Measurements from ENCODE around the gene FOXO3.

Gene FOXO3

DNA sequence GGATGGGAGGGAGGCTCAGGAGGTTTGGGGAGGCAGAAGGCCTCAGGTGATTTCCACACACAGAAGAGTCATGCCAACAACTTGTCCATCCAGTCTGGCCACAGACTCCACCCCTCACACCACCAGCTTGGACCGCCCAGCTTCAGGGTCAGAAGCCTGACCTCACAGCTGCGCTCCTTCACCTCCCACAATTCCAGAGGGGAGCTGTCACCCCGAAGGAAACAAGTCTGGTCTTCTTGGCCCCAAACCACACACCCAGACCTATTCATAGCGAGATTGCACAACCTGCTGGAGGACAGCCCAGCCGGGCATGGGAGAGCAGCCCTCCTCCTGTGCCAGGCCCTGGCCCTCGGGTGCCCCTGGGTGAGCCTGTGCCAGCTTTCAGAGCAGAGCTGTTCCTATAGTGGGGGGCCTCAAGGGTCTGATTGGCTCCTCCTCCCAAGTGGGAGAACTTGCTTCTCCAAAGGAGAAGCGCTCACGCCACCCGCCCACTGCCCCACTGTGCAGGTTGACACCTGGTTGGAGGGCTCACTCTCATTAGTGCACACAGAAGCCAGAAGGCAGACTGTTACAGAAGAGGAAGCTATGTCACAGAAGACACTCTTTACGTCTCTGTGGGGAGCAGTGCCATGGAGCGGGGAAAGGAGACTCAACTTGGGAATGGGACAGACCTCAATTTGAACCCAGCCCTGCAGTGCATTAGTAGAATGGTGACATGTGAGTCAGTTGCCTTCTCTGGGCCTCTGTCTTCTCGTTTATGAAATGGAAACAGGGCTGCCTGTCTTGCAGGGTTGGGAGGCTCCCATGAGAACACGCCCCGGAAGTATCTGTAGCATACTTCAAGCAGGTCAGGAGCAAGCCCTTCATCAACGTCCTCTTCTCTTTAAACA is 128.8 kb downstream of the FOXO3 start:
- H3K4me3 Mint-ChIP-seq, result no peak overlapping the region

DNA sequence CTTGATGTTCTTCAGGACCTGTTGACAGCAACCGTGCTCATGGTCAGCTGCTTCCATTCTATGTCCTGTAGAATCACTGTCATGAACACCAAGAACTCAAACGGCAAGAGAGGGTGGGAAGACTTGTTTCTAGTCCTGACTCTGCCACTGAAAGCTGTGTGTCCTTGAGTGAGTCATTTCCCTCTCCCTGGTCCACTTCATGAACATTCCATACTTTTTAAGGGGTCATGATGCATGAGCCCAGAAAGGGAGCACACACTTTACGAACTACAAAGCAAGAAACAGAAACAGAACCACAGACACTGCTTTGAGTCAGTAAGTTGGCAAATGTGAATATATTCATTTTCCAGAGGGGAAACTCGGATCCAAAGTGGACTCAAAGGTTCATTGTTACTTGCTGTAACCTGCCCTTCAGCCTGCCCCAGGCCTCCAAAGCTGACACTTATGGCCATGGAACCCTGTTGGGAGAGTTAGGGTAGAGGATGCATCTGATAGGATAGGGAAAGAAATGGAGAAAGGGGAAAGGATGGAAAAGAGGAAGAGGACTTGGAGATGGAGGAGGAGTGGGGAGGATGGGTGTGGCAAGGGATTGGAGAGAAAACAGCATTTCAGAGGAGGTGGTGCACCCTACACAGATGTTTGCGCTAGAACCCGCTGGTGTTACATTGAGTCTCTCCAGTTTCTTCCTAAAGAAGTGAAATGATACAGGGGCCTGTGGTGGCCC is 129.8 kb downstream of the FOXO3 start:
- peaks cover 8% of the 10 kb centered on the region for H3K4me1 Mint-ChIP-seq
- no peak for ATAC-seq
- H3K4me3 Mint-ChIP-seq, result no peak overlapping the region
- DNase-seq, result no peak
- peaks cover 2% of the 10 kb centered on the region for H3K36me3 Mint-ChIP-seq (ENCODE audit: low read depth)
- no peak overlapping the region for H3K27ac Mint-ChIP-seq
- H3K9me3 Mint-ChIP-seq, result no peaks in the 10 kb centered on the region
- H3K27me3 Mint-ChIP-seq, result no peaks in the 10 kb centered on the region

More for the DNA sequence above, 128.8 kb downstream of the FOXO3 start:
- Mint-ChIP-seq H3K27me3 (no peaks in the 10 kb centered on the region), H3K27ac (no peak overlapping the region), H3K36me3 (ENCODE audit: low read depth) (peaks cover 2% of the 10 kb centered on the region), H3K4me1 (peaks cover 17% of the 10 kb centered on the region), H3K9me3 (no peaks in the 10 kb centered on the region)
- ATAC-seq (peak; percentile 28), DNase-seq (no peak)

DNA sequence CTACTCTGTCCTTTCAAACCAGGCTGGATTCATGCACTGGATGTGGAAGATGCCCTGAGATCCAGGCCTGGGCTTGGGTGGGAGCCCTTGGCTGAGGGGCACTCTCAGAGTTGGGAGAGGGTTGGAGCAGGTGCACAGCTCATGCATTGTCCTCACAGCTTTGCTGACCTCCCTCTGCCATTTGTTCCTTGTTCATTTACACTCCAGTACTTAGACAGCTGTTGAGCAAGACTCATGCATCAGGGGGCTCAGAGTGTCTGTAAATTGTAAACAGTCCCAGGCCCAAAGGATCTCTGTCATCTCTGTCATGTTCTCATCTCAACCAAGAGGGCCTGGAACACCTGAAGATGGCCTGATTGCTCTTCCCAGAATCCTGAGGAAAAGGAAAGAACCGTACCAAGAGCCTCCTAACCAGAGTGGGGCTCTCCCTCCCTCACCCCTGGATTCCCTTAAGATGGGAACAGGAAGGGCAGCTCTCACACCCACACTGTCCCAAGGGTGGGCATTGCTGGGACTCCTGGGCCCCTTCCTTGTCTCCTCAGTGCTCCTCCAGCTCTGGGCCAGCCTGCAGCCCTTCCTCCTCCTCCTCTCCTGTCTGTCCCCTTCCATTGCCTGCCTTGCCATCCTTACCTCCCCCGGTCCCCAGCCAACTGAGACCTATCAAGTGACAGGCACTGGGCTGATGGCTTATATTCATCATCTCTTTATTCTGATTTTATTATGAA is 132.9 kb downstream of the FOXO3 start:
- DNase-seq, result no peak
- H3K27ac Mint-ChIP-seq, result no peak overlapping the region
- H3K36me3 Mint-ChIP-seq (ENCODE audit: low read depth), result no peaks in the 10 kb centered on the region

GRCh38 chr6:108694816-108695215 is 134.1 kb downstream of the FOXO3 start:
- Mint-ChIP-seq H3K27ac (no peak overlapping the region), H3K4me3 (no peak overlapping the region), H3K36me3 (ENCODE audit: low read depth) (no peaks in the 10 kb centered on the region), H3K9me3 (no peaks in the 10 kb centered on the region), H3K27me3 (no peaks in the 10 kb centered on the region), H3K4me1 (peaks cover 2% of the 10 kb centered on the region)
- ATAC-seq (no peak), DNase-seq (no peak)

More for the DNA sequence above, 132.9 kb downstream of the FOXO3 start:
- Mint-ChIP-seq H3K4me1 (peaks cover 2% of the 10 kb centered on the region), H3K4me3 (no peak overlapping the region), H3K9me3 (no peaks in the 10 kb centered on the region), H3K27me3 (no peaks in the 10 kb centered on the region)
- no peak for ATAC-seq

DNA sequence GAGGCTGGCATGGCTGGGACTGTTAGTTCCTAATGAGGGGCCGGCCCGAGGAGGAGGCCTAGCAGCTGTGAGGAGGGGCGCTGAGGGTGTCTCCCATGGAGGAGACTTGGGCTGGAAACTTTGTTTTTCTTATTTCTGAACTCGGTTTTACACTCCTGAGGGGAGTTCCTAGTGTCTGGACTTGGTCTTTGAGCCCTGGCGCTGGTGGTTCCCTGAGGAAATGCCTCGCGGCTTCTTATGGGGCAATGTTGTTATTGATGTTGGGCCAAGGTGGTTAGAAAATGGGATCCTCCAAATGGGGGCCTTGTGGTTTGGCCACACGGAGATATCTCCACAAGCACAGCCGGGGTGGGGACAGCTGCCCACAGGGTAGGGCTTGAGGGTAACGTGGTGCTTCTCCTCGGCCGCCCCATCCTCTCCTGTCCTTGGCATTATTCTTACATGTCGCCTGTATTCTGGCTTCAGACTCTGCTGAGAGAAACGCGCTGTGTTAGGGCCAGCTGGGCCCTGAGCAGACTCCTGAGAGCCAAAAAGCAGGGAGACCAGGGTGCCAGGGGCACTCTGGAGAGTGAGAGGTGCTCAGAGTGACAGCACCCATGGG is 136.9 kb downstream of the FOXO3 start:
- Mint-ChIP-seq H3K9me3 (peaks cover 21% of the 10 kb centered on the region), H3K27ac (no peak overlapping the region), H3K27me3 (no peaks in the 10 kb centered on the region), H3K36me3 (ENCODE audit: low read depth) (peaks cover 9% of the 10 kb centered on the region), H3K4me1 (no peaks in the 10 kb centered on the region), H3K4me3 (no peak overlapping the region)
- ATAC-seq (no peak), DNase-seq (no peak)

- Mint-ChIP-seq H3K4me1 (no peaks in the 10 kb centered on the region), H3K27me3 (no peaks in the 10 kb centered on the region), H3K36me3 (ENCODE audit: low read depth) (peaks cover 13% of the 10 kb centered on the region), H3K9me3 (peaks cover 30% of the 10 kb centered on the region), H3K27ac (no peak overlapping the region), H3K4me3 (no peak overlapping the region)
- ATAC-seq (no peak), DNase-seq (no peak)
Measured at GRCh38 chr6:108698593-108699289, 138.0 kb downstream of the FOXO3 start.

DNA sequence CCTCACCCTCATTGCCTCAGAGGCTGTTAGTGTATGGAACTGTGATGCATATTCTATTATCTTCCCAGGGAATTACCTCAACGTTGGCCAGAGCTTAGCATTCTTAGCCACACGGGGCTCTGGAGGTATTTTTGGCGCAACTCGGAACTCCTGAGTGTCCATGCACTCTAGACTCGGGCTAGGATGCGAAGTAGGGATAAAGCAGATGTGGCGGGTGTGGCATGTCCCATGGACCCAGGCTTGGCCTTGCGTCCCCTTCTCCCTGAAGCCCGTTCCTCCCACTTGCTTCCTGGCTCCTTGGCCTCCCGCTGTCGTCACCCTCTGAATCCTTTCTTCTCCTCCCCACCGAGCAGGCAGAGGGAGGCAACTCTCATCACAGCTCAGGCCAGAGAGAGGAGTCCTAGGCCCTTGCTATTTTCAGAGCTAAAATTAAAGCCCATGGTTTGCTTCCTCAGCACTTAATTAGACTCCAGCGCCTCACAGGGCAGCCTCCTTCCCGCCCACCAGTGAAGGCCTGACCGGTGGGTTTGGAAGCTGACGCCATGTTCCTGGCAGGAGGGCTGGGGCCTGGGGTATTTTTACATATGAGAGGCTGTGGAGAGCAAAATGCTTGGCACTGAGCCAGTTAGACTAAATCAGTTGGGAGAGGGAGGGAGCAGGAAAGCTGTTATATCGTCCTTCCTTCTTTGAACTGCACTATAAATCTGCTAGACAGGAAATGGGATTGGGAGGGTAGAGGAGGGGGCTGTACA is 138.7 kb downstream of the FOXO3 start:
- peaks cover 13% of the 10 kb centered on the region for H3K36me3 Mint-ChIP-seq (ENCODE audit: low read depth)
- no peak overlapping the region for H3K4me3 Mint-ChIP-seq
- DNase-seq, result no peak
- no peaks in the 10 kb centered on the region for H3K4me1 Mint-ChIP-seq
- no peaks in the 10 kb centered on the region for H3K27me3 Mint-ChIP-seq
- ATAC-seq, result no peak
- H3K27ac Mint-ChIP-seq, result no peak overlapping the region
- H3K9me3 Mint-ChIP-seq, result peaks cover 30% of the 10 kb centered on the region

- ATAC-seq (no peak), DNase-seq (no peak)
- H3K4me3 Mint-ChIP-seq, result no peak overlapping the region
- H3K27me3 Mint-ChIP-seq, result no peaks in the 10 kb centered on the region
- H3K4me1 Mint-ChIP-seq, result no peaks in the 10 kb centered on the region
- H3K27ac Mint-ChIP-seq, result no peak overlapping the region
- peaks cover 30% of the 10 kb centered on the region for H3K9me3 Mint-ChIP-seq
- peaks cover 13% of the 10 kb centered on the region for H3K36me3 Mint-ChIP-seq (ENCODE audit: low read depth)
Measured at GRCh38 chr6:108702106-108702851, 141.6 kb downstream of the FOXO3 start.

DNA sequence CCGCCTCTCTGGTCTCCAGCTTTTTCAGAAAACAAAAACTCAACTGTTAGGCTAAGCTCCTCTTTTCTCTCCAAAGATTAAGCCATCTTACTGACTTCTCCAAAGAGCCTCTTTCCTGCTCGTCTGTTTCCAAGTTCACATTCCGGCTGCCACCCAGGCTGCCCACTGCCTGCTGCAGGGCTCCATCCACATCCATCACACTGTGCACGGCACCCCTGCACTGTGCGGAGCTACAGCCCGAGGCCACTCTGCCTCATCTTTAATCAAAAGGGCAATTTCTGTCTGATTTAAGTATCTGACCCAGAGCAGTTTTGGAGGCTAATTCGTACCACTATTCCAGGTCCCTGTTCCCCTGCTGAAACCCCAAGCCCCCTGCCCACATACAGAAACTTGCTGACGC is 145.9 kb downstream of the FOXO3 start:
- ATAC-seq, result no peak
- no peak for DNase-seq
- H3K4me1 Mint-ChIP-seq, result no peaks in the 10 kb centered on the region
- no peak overlapping the region for H3K27ac Mint-ChIP-seq
- H3K4me3 Mint-ChIP-seq, result no peak overlapping the region
- no peaks in the 10 kb centered on the region for H3K27me3 Mint-ChIP-seq
- peaks cover 7% of the 10 kb centered on the region for H3K36me3 Mint-ChIP-seq (ENCODE audit: low read depth)
- peaks cover 19% of the 10 kb centered on the region for H3K9me3 Mint-ChIP-seq

DNA sequence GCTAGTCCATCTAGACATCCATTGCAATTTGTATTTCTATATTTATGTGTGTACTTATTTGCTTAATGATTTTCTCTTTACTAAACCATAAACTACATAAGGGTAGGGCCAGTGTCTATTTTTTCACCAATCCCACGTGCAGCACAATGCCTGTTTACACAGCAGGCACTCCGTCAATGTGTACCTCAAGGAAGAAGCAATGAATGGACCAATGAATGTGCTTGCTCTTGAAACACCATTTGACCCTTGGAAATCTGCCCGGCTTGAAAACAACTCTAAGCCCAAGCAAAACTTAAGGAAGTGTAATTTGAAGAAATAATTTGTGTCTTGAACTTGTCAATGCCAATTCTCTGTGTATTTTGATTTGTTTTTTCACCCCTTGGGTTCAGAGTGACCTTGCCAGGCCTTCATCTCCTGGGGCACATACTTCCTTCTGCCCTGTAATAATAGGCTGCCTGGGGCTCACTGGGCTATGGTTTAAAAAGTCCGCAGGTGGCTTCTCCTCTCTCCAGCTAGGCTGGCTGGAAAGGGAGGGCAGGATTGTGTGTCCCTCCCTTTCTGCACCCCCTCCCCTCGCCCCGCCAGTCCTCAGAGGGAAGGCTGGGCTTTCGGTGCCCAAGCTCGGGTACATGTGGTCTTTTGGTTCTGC is 146.7 kb downstream of the FOXO3 start:
- Mint-ChIP-seq H3K27ac (no peak overlapping the region), H3K27me3 (no peaks in the 10 kb centered on the region), H3K9me3 (peaks cover 11% of the 10 kb centered on the region), H3K4me1 (no peaks in the 10 kb centered on the region), H3K36me3 (ENCODE audit: low read depth) (peaks cover 5% of the 10 kb centered on the region), H3K4me3 (no peak overlapping the region)
- ATAC-seq (no peak), DNase-seq (no peak)

DNA sequence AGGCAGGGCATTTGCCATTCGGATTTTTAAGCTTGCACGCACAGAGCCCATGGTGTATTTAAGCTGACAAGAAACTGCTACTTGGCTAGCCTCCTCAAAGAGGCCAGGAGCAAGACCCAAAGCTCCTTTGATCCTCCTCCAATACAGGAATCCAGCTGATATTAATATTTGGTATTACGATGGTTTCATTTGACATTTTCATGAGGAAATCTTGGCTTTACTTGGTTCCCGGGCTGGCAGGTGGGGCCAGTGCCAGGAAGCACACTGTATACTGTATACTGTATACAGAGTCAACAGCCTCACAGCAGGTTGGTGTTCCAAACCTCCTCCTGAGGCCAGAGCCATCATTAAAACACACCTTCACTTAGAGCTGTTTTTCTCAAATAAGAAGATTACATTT is 149.3 kb downstream of the FOXO3 start:
- Mint-ChIP-seq H3K36me3 (ENCODE audit: low read depth) (no peaks in the 10 kb centered on the region), H3K4me1 (peaks cover 16% of the 10 kb centered on the region), H3K27ac (no peak overlapping the region), H3K4me3 (no peak overlapping the region), H3K9me3 (no peaks in the 10 kb centered on the region), H3K27me3 (no peaks in the 10 kb centered on the region)
- DNase-seq, result no peak
- no peak for ATAC-seq

DNA sequence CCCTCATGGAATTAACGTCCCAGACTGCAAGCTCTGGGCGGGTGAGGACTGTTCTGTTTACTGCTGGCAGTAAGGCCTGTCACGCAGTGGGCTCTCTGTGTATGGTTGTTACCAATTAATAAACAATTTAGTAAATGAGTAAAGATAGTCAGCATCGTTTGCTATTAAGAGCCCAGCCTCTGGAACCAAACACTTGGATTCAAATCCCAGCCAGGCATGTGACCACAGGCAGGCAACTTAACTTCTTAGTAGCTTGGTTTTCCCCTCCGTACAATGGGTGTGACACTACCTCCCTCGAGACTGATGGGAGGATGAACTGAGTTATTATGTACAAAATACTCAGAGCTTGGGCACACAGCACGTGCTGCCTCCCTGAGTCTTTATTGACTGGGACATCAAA is 149.8 kb downstream of the FOXO3 start:
- Mint-ChIP-seq H3K4me3 (no peak overlapping the region), H3K36me3 (ENCODE audit: low read depth) (no peaks in the 10 kb centered on the region), H3K9me3 (no peaks in the 10 kb centered on the region)

More for the DNA sequence above, 149.8 kb downstream of the FOXO3 start:
- Mint-ChIP-seq H3K4me1 (peaks cover 18% of the 10 kb centered on the region), H3K27me3 (no peaks in the 10 kb centered on the region), H3K27ac (no peak overlapping the region)
- no peak for DNase-seq
- no peak for ATAC-seq
